HTR-8/SVneo (cell line): ENCODE measurements around the gene DOCK2.

ENCODE experiments used
- DNase-seq: peaks from one replicate; pipeline ENCODE4 v3.0.0; 2011; ENCODE audit warnings: low spot score, mixed read lengths; ENCODE audit not compliant: insufficient read length
- FAIRE-seq: peaks from 2 replicates; lab custom pipeline; 2011; peaks lifted over from hg19 to GRCh38; lab: Jason Lieb, UNC

Gene DOCK2

DNA sequence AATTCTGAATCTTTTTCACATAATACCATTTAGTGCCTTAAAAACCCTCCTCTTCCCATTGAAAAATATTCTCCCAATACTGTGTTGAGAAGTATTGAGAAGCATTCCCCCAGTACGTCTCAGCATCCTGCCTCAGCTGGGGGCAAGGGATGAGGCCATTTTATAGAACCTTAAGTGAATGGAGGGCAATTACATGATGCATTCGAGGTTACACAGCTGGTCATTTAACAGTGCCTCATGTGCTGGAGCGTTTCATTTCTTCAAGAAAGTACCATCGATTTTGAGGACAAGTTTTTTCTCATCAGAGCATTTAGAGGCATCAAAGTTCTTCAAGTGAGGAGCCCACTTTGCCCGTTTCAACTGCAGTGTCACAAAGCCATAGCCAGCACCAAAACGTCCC lies 135.6 kb downstream of the DOCK2 start:
- FAIRE-seq: no peak

DNA sequence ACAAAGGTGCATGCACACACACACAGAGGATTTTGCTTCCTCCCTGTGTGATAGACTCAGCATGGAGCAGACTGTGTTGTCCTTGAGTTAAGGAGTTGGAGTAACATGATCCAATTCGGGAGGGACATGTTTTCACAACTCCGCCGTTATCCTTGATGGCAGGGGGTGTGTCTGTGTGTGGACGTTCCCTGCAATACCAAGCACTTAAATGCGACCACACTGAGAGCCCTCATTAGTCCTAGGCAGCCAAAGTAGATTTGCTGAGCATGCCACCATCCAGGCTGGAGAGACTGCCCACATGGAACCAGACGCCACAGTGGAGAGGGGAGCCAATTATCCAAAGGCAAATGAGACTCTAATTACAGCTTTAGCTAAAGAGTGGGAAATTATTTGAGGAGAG lies 140.1 kb downstream of the DOCK2 start:
- DNase-seq: no peak
- FAIRE-seq: no peak

More for the DNA sequence above, 135.6 kb downstream of the DOCK2 start:
- DNase-seq: no peak

DNA sequence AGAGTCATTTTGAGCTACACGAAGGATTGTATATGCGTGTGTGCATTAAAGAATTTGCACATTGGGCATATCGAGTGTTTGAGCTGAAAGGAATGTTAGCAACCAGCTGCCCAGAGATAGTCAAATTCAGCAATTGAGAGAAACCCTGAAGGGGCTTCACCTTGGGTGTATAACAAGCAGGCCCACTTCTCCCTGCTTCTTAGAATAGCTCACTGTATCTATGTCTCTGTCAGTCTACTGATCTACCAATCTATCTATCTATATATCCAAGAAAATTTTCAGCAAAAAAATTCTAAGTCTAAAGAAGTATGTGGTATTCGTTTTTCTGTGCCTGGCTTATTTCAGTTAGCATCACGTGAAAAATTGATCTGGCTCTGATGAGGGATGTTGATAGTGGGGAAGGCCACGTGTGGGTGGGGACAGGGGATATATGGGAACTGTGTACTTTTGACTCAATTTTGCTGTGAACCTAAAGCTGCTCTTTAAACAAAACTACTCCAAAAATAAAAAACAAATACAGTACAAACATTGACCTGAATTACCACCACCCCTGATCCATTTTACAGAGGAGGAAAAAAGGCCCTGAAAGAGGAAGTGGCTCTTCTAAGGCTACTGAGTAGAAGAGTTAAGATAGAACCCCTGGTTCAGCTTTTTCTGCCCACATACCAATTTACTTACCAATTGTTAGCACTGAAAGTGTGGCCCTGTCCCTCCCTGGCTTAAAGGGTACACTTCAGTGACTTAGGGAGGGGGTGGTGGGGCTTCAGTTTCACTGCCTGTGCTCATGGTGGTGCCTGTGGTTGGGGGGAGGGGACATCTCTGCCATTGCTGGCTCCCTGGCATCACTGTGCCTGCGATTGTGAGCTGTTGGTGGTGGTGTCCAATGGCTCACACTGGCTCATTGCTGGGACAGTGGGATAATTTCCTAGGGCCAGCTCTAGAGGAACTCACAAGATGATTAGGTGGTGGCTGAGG lies 141.8 kb downstream of the DOCK2 start:
- no peak for FAIRE-seq
- DNase-seq: no peak

DNA sequence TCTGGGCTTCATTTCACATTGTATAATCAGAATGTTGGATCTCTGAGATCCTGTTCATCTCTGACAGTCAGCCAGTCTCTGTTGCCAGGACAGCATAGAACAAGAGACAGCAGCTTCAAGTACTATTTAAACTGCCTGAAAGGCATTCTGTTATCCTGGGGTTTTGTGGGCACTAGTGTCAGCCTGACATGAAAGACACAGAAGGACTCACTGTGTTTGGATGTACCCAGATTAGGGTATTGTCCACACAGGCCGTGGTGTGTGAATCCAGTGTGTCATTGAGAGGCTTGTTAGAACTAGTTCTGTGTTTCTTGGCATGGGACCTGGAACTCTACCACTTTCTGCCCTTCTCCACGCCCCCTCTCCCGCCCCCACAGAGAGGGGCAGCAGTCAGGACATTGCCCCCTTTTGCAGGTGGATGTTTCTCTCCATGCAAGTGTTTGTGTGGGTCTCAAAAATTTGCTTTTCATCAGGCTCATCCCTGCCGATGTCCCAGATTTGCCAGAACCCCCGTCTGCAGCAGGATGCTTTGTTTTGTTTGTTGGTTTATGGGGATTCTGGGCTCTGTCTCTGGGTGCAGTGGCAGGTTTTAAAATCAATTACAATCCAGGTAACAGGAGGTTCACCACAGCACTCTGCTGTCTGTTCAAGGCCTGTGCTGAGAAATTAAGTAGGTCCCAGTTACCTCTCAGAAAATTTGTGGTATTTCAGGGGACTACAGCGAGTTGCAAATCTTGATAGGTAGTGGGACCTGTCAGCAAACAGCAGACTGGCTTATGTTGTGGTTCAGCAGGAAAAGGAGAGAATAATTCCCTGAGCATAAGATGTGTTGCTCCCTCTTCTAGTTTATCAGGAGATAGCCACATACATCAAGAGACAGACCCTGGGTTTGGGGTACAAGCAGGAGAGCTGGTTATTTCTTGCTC lies 144.6 kb downstream of the DOCK2 start:
- FAIRE-seq (no peak), DNase-seq (no peak)

DNA sequence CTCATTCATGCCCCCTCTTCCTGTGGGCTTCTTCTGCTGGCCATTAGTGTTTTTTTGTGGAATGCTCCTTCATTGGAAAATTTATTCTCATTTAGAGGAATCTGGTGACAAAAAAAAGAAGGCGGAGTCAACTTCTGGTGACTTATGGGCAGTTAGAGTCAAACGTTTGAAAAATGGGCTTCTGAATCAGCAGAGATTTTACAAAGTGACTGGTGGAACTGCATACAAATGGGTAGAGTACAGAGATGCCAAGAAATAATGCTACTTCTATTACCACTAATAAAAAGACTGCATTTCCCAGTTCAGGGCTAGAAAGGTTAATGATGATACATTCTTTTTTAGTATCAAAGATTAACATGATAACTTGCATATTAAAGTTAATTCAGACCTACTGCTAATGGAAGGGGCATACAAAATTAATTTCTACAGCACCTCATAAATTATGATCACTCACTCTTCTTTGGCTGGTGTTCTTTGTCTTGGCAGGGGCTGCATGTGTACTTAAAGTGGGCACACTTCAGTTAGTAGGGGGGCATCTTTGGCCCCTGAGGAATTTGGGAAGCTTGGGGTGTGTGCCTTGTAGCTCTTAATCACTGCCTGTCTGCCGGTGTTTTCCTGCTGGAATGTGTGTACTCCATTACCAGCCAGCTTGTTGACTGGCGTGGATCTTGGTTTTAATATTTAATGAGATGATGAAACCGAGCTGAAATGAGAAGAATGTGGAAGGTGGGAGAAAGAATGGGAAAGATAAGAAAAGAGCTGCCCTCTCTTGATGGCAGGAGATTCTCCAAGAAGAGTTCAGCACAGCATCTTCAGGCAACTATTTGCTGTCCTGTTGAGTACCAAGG lies 148.9 kb downstream of the DOCK2 start:
- FAIRE-seq (peak; percentile 62), DNase-seq (no peak)

DNA sequence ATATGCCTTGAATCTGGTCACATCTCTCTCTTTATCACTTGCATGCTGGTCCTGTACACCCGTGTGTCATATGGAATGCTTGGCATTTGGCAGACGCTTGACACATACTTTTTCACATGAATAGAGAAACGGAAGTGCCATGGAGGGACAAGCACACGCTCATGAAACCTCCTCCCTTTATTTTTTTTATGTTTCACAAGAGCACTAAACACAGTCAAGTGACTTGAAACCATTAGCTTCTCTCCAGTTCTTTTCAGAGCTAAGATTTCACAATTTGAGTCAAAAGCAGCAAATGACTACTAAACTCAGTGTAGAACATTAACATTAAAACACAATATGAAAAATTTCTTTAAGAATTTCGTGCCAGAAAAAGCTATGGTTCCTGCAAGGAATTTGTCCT lies 151.1 kb downstream of the DOCK2 start:
- FAIRE-seq: peak; percentile 71
- peak; percentile 45 for DNase-seq

DNA sequence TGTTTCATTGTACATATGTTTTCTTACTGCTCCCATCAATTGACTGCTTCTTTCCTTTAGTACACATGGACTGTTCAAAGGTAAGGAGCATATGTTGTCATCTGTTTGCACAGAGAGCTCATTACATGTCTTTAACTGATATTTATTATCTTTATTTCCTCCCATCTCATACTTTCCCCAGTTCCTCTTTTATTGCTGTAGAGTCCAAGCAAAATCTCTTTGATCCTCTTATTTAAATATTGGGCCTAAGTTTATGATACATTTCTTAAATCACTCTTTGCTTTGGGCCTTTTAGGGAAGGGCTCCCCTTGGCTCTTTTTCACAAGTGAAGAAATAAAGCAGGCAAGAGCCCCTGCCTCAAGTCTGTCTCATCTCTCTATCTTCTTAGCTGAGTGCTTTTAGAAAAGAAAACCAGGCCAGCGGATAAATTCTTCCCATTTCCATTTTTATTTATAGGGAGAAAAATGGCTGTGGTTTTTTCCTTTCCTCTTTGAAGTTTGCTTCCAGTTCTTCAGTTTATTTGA lies 152.4 kb downstream of the DOCK2 start:
- DNase-seq: no peak
- FAIRE-seq: no peak

DNA sequence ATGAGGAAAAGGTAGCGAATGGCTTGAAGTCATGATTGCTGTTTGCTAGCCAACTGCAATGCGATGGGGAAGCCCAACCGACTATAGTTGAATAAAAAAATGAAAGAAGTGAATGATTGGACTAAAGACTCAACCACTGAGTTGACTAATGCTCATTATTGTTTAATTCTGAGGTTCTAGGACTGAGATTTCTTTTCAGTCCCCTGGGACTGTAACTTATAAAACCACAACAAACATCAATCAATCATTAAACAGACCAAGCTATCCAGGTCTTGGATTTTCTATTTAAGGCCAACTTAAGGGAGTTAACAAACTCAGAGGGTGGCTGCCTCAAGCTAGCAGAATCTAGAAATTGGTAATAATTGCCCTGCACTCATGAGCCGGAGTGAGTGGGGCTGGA lies 154.2 kb downstream of the DOCK2 start:
- no peak for DNase-seq

DNA sequence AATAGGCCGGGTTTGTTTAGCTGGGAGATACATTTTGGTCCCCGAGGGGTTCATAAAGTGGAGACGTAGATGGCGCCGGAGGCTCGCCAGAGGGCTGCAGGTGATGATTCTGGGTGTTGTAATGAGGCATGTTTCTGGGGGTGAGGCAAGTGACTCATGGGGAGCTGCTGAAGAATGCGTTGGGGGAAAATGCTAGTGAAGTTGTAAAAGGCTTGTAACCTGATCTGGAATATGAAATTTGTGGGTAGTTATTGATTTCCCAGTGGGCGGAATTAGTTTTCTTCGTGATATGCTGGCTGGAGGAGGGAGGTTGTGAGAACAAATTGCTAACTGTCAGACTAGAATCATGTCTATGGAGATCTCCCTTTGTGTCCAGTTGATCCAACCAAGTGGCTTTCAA lies 158.3 kb downstream of the DOCK2 start:
- peak; percentile 31 for DNase-seq
- FAIRE-seq: no peak

More for the DNA sequence above, 154.2 kb downstream of the DOCK2 start:
- no peak for FAIRE-seq

DNA sequence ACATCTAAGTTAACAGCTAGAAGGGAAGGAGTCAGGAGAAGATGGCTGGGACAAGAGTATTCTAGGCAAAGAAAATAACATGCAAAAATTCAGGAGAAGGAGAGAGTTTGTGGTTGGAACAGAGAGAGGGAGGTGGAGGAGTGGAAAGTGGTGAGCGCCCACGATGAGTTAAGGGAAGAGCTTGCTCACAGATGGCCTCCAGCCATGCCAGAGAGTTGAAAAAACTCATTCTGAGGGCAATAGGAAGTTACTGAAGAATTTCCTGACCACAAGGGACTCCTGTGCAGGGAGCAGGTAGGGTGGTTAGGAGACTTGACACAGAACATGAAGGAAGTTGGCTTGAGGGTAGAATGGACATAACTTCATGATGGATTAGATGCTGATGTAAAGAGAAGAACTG lies 159.7 kb downstream of the DOCK2 start:
- DNase-seq (no peak), FAIRE-seq (no peak)

DNA sequence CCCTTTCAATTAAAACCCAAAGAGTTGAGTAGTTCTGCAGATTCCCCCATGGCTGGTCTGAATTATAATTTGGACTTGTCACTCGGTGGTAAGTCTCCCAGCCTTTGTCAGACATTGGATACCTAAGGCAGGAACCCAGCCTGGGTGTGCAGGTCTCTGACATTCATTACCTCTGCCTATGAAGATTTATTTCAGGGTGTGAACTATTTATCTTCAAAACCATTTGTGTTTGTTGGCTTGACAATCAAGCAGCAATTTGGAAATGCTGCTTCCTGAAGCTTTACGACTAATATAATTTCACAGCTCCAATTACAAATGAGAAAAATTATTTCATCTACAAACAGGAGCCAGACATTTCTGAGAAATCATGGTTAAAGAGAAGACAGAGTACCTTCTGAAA lies 160.5 kb downstream of the DOCK2 start:
- DNase-seq: no peak
- FAIRE-seq: no peak

DNA sequence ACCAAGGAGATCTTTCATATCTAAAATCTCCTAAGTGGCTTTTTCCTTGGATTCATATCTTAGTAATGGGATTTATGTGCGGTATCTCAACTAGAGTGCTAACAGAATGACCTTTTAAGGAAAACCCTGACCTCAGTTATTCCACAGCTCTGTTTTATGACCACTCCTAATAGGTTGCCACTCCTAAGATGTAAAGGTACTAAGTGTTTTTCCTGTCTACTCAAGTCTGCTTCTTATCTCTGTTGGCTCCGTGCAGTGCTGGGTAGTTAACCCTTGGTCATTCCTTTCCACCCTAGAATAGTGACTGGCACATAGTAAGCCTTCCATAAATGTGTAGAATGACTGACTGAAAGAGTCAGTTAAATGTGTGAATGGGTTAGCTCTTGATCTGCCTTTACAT lies 161.4 kb downstream of the DOCK2 start:
- FAIRE-seq: no peak
- DNase-seq: no peak

DNA sequence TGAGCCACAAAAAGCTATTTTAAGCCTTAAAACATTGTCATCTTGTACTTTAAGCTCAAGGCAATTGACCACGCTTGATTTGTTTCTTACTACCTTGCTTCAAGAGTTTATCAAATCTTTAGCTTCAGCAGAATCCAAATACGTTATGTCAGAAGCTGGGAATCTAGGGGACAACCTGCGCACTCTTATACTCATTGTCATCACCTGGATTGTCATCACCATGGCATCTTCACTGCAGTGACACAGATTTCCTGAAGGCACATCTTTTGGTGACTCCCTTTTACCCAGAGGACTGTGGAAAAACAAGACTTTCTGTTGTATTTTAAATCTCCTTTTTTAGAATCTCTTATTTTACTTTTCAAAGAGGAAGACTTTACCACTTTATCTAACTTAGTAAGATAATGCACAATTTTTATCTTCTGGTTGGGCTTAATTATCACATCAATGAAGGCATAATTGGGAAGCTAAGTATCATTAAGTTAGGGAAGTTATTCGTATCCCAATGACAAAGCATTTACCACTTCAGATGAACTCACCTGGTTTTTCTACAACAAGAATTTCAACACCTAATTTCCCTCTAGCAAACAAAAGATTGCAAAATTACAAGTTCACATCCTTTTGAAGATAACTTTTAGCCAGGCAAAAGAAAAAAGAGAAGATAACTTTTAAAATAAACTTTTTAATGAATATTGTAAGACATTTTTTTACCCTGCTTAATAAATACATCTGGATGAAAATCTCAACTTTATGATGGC lies 162.0 kb downstream of the DOCK2 start:
- DNase-seq (no peak), FAIRE-seq (no peak)

DNA sequence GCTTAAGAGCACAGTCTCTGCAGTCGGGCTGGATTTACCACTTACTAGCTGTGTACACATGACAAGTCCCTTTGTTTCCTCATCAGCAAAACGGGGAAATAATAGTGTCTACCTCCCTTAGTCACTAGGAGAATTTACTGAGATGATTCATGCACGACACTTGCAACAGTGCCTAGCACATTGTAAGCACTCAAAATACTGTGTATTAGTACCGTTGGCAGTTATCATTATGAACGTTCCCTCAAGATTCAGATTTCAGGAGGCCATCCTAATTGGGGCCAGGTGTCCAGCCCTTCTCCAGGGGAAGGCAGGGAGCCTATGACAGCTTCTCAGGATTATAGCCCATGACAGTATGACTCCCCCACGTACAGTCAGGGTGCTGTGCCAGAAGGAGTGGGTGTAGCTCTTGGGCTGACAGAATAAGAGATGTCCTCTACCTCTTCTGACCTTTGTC lies 164.3 kb downstream of the DOCK2 start:
- FAIRE-seq (no peak), DNase-seq (no peak)

DNA sequence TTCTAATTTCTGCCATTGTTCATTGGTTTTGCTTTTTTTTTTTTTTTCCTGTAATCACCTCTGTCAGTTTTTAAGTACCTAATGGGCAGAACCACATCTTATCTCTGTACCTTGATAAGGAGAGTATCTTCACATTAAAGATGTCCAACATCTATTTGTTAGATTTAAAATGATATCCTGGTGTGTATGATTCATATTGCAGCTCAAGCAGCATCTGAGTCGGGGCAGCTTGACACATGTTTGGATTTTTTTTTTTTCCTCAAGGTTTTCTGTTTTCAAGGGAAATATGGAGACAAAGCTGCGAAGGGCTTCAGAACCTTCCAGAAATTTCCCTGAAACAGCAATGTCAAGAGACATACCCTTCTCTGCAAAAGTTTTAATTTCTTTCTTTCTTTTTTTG lies 164.7 kb downstream of the DOCK2 start:
- no peak for DNase-seq
- no peak for FAIRE-seq

DNA sequence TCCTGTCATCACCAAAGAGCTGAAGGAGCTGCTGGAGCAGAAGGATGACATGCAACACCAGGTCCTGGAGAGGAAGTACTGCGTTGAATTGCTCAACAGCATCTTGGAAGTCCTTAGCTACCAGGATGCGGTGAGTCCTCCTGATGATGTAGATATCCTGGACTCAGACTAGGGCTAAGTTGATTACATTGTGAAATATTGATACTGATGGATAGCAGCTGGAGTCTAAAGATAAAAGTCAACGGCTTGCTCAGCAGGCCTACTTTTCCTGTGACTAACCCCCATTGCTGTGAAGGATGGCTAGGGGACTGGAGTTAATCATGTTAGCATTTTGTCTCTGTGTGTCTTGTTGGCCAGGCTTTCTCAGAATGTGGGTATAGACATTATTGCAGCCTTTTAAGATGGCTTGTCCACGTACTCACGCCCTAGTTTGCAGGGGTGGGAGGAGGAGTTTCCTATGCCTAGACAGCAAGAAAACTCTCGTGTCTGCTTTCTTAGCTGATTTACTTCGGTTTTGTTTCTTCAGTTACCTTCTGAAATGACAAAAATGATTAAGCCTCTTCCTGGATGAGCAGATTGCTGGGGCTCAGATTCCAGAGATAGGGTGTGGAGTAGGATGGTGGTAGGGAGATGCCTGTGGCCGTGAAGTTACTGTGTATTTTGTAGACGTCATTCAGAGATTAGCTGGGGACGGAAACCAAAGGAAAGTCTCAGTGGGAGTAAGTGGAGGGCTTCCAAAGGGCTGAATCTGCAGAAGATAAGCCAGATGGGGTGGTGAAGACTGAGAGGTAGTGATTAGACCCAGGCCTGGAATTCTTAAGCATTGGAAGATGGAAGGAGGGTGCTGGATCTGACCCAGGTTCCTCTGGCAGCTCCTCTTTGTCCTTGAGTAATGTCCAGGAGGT lies 166.3 kb downstream of the DOCK2 start:
- DNase-seq (peak; percentile 67), FAIRE-seq (no peak)

DNA sequence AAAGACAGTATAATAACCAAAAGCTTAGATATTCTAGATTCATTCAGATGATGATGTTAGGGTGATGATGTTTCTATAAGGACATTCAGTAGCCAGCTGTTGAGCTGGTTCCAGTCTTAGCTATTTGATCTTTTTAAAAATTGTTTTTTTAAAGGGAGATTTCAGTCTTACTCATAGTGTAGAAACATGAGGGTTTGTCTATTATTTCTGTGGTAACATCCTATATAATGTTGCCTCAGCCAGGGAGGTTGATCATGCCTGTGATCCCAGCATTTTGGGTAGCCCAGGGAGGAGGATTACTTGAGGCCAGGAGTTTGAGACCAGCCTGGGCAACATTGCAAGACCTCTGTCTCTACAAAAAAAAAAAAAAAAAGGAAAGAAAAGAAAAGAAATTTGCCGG lies 167.8 kb downstream of the DOCK2 start:
- FAIRE-seq (no peak), DNase-seq (no peak)

DNA sequence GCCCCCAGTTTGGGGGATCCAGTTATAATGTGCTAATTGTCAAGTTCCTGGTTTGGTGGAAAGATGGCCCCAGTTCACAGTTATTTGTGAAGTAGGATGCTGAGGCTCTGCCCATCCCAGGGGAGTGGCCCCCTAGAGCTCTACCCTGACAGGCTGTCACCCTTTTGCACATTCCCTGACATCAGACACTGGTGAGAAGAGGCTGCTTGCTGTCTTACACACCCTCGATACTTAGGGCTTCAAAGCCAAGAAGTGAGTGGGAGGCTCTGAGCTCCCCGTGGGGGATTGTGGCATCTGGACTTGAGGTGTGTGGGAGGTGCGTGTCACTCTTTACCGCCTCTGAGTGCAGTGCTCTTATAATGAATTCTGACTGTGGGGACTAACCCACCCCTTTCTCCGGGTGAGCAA lies 168.5 kb downstream of the DOCK2 start:
- DNase-seq: no peak
- FAIRE-seq: no peak
